ENCODE data around the gene NSUN6. TPM values are rescaled to one million over a fixed set of nuclear protein-coding genes. Genes with fewer than 3 reads are reported as not detected.

Gene NSUN6
- total and polyA plus RNA-seq, 5 donors from 2014 or later, result 10.2 to 43.6 (median 14.4) TPM

- no peak overlapping the region for H3K4me3 ChIP-seq (ENCODE audit: low read depth, low read length)
- Mint-ChIP-seq H3K27ac (no peak overlapping the region), H3K9me3 (no peaks in the 10 kb centered on the region), H3K27me3 (no peaks in the 10 kb centered on the region), H3K4me3 (no peak overlapping the region), H3K36me3 (peaks cover 16% of the 10 kb centered on the region), H3K4me1 (no peaks in the 10 kb centered on the region)
- no peaks in the 10 kb centered on the region for H3K4me1 ChIP-seq (ENCODE audit: control insufficient read depth, insufficient read depth, low read length, poor library complexity, severe bottlenecking)
- H3K9me3 ChIP-seq (ENCODE audit: control insufficient read depth in 2 of 2, low read length in 2 of 2), result peaks cover 0 to 3% of the 10 kb centered on the region in 2 experiments
- no peaks in the 10 kb centered on the region for H3K27me3 ChIP-seq (ENCODE audit: control insufficient read depth, insufficient read depth, low read length)
- peaks cover 39% of the 10 kb centered on the region for H3K36me3 ChIP-seq (ENCODE audit: control insufficient read depth, insufficient read depth, low read length)
- H3K27ac ChIP-seq (ENCODE audit: insufficient read depth, low read length, poor library complexity, severe bottlenecking), result no peak overlapping the region
- DNase-seq, result no peak
- ATAC-seq (ENCODE audit: low read depth in 2 of 2), result no peak
These were observed 96.9 kb downstream of the NSUN6 start for GRCh38 chr10:18554479-18554878.

GRCh38 chr10:18551473-18551872, 99.9 kb downstream of the NSUN6 start:
- no peak overlapping the region for H3K27ac Mint-ChIP-seq
- H3K27ac ChIP-seq (ENCODE audit: insufficient read depth, low read length, poor library complexity, severe bottlenecking), result no peak overlapping the region
- no peak overlapping the region for H3K4me3 ChIP-seq (ENCODE audit: low read depth, low read length)
- peaks cover 36% of the 10 kb centered on the region for H3K36me3 Mint-ChIP-seq
- no peak overlapping the region for H3K4me3 Mint-ChIP-seq
- no peaks in the 10 kb centered on the region for H3K9me3 ChIP-seq (ENCODE audit: control insufficient read depth in 2 of 2, low read length in 2 of 2)
- H3K4me1 Mint-ChIP-seq, result peaks cover 0 to 2% (median 0%) of the 10 kb centered on the region in 4 donors
- H3K27me3 ChIP-seq (ENCODE audit: control insufficient read depth, insufficient read depth, low read length), result no peaks in the 10 kb centered on the region
- H3K36me3 ChIP-seq (ENCODE audit: control insufficient read depth, insufficient read depth, low read length), result peaks cover 33% of the 10 kb centered on the region
- H3K9me3 Mint-ChIP-seq, result no peaks in the 10 kb centered on the region
- H3K27me3 Mint-ChIP-seq, result no peaks in the 10 kb centered on the region
- ATAC-seq (ENCODE audit: low read depth in 2 of 2), result no peak
- no peaks in the 10 kb centered on the region for H3K4me1 ChIP-seq (ENCODE audit: control insufficient read depth, insufficient read depth, low read length, poor library complexity, severe bottlenecking)
- DNase-seq, result no peak

- peaks cover 0 to 6% (median 3%) of the 10 kb centered on the region in 4 donors for H3K4me1 Mint-ChIP-seq
- no peak overlapping the region for H3K4me3 ChIP-seq (ENCODE audit: low read depth, low read length)
- H3K9me3 ChIP-seq (ENCODE audit: control insufficient read depth in 2 of 2, low read length in 2 of 2), result no peaks in the 10 kb centered on the region
- peaks cover 47% of the 10 kb centered on the region for H3K36me3 ChIP-seq (ENCODE audit: control insufficient read depth, insufficient read depth, low read length)
- H3K27me3 Mint-ChIP-seq, result no peaks in the 10 kb centered on the region
- no peaks in the 10 kb centered on the region for H3K4me1 ChIP-seq (ENCODE audit: control insufficient read depth, insufficient read depth, low read length, poor library complexity, severe bottlenecking)
- peak overlapping the region in 1 of 4 donors; percentile 21 for H3K4me3 Mint-ChIP-seq
- no peak for ATAC-seq (ENCODE audit: low read depth in 2 of 2)
- H3K27ac Mint-ChIP-seq, result peak overlapping the region in 2 of 3 donors; percentile 21 to 94
- H3K27ac ChIP-seq (ENCODE audit: insufficient read depth, low read length, poor library complexity, severe bottlenecking), result no peak overlapping the region
- no peaks in the 10 kb centered on the region for H3K27me3 ChIP-seq (ENCODE audit: control insufficient read depth, insufficient read depth, low read length)
- H3K9me3 Mint-ChIP-seq, result no peaks in the 10 kb centered on the region
- peaks cover 50% of the 10 kb centered on the region for H3K36me3 Mint-ChIP-seq
- no peak for DNase-seq
These were observed 102.3 kb downstream of the NSUN6 start for GRCh38 chr10:18549105-18549504.

GRCh38 chr10:18545621-18546305, 105.6 kb downstream of the NSUN6 start:
- no peaks in the 10 kb centered on the region for H3K9me3 Mint-ChIP-seq
- Histone ChIP-seq H3K4me1 (ENCODE audit: control insufficient read depth, insufficient read depth, low read length, poor library complexity, severe bottlenecking) (no peaks in the 10 kb centered on the region), H3K27ac (ENCODE audit: insufficient read depth, low read length, poor library complexity, severe bottlenecking) (no peak overlapping the region), H3K27me3 (ENCODE audit: control insufficient read depth, insufficient read depth, low read length) (no peaks in the 10 kb centered on the region), H3K4me3 (ENCODE audit: low read depth, low read length) (no peak overlapping the region), H3K9me3 (ENCODE audit: control insufficient read depth in 2 of 2, low read length in 2 of 2) (no peaks in the 10 kb centered on the region), H3K36me3 (ENCODE audit: control insufficient read depth, insufficient read depth, low read length) (peaks cover 50% of the 10 kb centered on the region)
- peaks cover 0 to 6% (median 3%) of the 10 kb centered on the region in 4 donors for H3K4me1 Mint-ChIP-seq
- no peak overlapping the region for H3K4me3 Mint-ChIP-seq
- no peak overlapping the region for H3K27ac Mint-ChIP-seq
- ATAC-seq (ENCODE audit: low read depth in 2 of 2) (no peak), DNase-seq (no peak)
- H3K36me3 Mint-ChIP-seq, result peaks cover 58% of the 10 kb centered on the region
- H3K27me3 Mint-ChIP-seq, result no peaks in the 10 kb centered on the region

- no peak overlapping the region for H3K4me3 ChIP-seq (ENCODE audit: low read depth, low read length)
- H3K27me3 ChIP-seq (ENCODE audit: control insufficient read depth, insufficient read depth, low read length), result no peaks in the 10 kb centered on the region
- peaks cover 59% of the 10 kb centered on the region for H3K36me3 Mint-ChIP-seq
- peaks cover 59% of the 10 kb centered on the region for H3K36me3 ChIP-seq (ENCODE audit: control insufficient read depth, insufficient read depth, low read length)
- H3K9me3 ChIP-seq (ENCODE audit: control insufficient read depth in 2 of 2, low read length in 2 of 2), result no peaks in the 10 kb centered on the region
- no peaks in the 10 kb centered on the region for H3K4me1 ChIP-seq (ENCODE audit: control insufficient read depth, insufficient read depth, low read length, poor library complexity, severe bottlenecking)
- ATAC-seq (ENCODE audit: low read depth in 2 of 2) (no peak), DNase-seq (no peak)
- H3K27ac ChIP-seq (ENCODE audit: insufficient read depth, low read length, poor library complexity, severe bottlenecking), result no peak overlapping the region
- no peaks in the 10 kb centered on the region for H3K9me3 Mint-ChIP-seq
- peaks cover 0 to 6% (median 2%) of the 10 kb centered on the region in 4 donors for H3K4me1 Mint-ChIP-seq
- H3K27me3 Mint-ChIP-seq, result no peaks in the 10 kb centered on the region
- H3K27ac Mint-ChIP-seq, result no peak overlapping the region
- H3K4me3 Mint-ChIP-seq, result no peak overlapping the region
These were observed 108.6 kb downstream of the NSUN6 start for GRCh38 chr10:18542832-18543231.

- Mint-ChIP-seq H3K27ac (no peak overlapping the region), H3K4me1 (no peaks in the 10 kb centered on the region), H3K4me3 (no peak overlapping the region), H3K27me3 (no peaks in the 10 kb centered on the region), H3K36me3 (peaks cover 47% of the 10 kb centered on the region), H3K9me3 (no peaks in the 10 kb centered on the region)
- no peaks in the 10 kb centered on the region for H3K27me3 ChIP-seq (ENCODE audit: control insufficient read depth, insufficient read depth, low read length)
- no peak overlapping the region for H3K4me3 ChIP-seq (ENCODE audit: low read depth, low read length)
- peaks cover 47% of the 10 kb centered on the region for H3K36me3 ChIP-seq (ENCODE audit: control insufficient read depth, insufficient read depth, low read length)
- no peaks in the 10 kb centered on the region for H3K4me1 ChIP-seq (ENCODE audit: control insufficient read depth, insufficient read depth, low read length, poor library complexity, severe bottlenecking)
- no peaks in the 10 kb centered on the region for H3K9me3 ChIP-seq (ENCODE audit: control insufficient read depth in 2 of 2, low read length in 2 of 2)
- no peak for DNase-seq
- H3K27ac ChIP-seq (ENCODE audit: insufficient read depth, low read length, poor library complexity, severe bottlenecking), result no peak overlapping the region
- ATAC-seq (ENCODE audit: low read depth in 2 of 2), result no peak
These were observed 111.2 kb downstream of the NSUN6 start for GRCh38 chr10:18540195-18540594.

- peaks cover 40% of the 10 kb centered on the region for H3K36me3 ChIP-seq (ENCODE audit: control insufficient read depth, insufficient read depth, low read length)
- Mint-ChIP-seq H3K4me1 (no peaks in the 10 kb centered on the region), H3K36me3 (peaks cover 45% of the 10 kb centered on the region), H3K4me3 (no peak overlapping the region), H3K27me3 (no peaks in the 10 kb centered on the region), H3K9me3 (no peaks in the 10 kb centered on the region), H3K27ac (no peak overlapping the region)
- ATAC-seq (ENCODE audit: low read depth in 2 of 2), result no peak
- no peak overlapping the region for H3K27ac ChIP-seq (ENCODE audit: insufficient read depth, low read length, poor library complexity, severe bottlenecking)
- no peak overlapping the region for H3K4me3 ChIP-seq (ENCODE audit: low read depth, low read length)
- H3K27me3 ChIP-seq (ENCODE audit: control insufficient read depth, insufficient read depth, low read length), result no peaks in the 10 kb centered on the region
- no peaks in the 10 kb centered on the region for H3K9me3 ChIP-seq (ENCODE audit: control insufficient read depth in 2 of 2, low read length in 2 of 2)
- no peaks in the 10 kb centered on the region for H3K4me1 ChIP-seq (ENCODE audit: control insufficient read depth, insufficient read depth, low read length, poor library complexity, severe bottlenecking)
- no peak for DNase-seq
These were observed 112.1 kb downstream of the NSUN6 start for GRCh38 chr10:18539335-18539734.

GRCh38 chr10:18533896-18534295, 117.5 kb downstream of the NSUN6 start:
- Mint-ChIP-seq H3K27ac (no peak overlapping the region), H3K4me3 (no peak overlapping the region), H3K9me3 (peaks cover 0 to 6% (median 0%) of the 10 kb centered on the region in 7 donors), H3K36me3 (peaks cover 41% of the 10 kb centered on the region), H3K27me3 (no peaks in the 10 kb centered on the region), H3K4me1 (peaks cover 0 to 5% (median 0%) of the 10 kb centered on the region in 4 donors)
- Histone ChIP-seq H3K4me3 (ENCODE audit: low read depth, low read length) (no peak overlapping the region), H3K27me3 (ENCODE audit: control insufficient read depth, insufficient read depth, low read length) (no peaks in the 10 kb centered on the region), H3K27ac (ENCODE audit: insufficient read depth, low read length, poor library complexity, severe bottlenecking) (no peak overlapping the region), H3K4me1 (ENCODE audit: control insufficient read depth, insufficient read depth, low read length, poor library complexity, severe bottlenecking) (no peaks in the 10 kb centered on the region), H3K36me3 (ENCODE audit: control insufficient read depth, insufficient read depth, low read length) (peaks cover 9% of the 10 kb centered on the region), H3K9me3 (ENCODE audit: control insufficient read depth in 2 of 2, low read length in 2 of 2) (peaks cover 0 to 3% of the 10 kb centered on the region in 2 experiments)
- ATAC-seq (ENCODE audit: low read depth in 2 of 2) (no peak), DNase-seq (no peak)
